Epithelial cell of proximal tubule (primary cell): Measurements from ENCODE around the gene SLC6A15. TPM values are rescaled to one million over a fixed set of nuclear protein-coding genes. Genes with fewer than 3 reads are reported as not detected.

Experiments
- DNase-seq: peaks from one replicate; pipeline ENCODE4 v3.0.0-alpha.2; 2011; ENCODE audit warnings: low read depth
- H3K4me3 ChIP-seq: 2 replicates; pipeline ENCODE4 v1.5.1; 2011; ENCODE audit warnings: low read depth, mild to moderate bottlenecking, low read length
- total RNA-seq: library from RNA; depleted of rRNA; stranded (reverse); fragments of >200 nt; gene quantifications from 2 replicates; pipeline ENCODE4 v1.2.3, GENCODE V29; 2015
- TF ChIP-seq, protein P1 (sequence below): conservative IDR thresholded peaks from 2 replicates; pipeline ENCODE4 v1.5.1; 2012; ENCODE audit warnings: low read depth, mild to moderate bottlenecking, low read length

Gene SLC6A15
- total RNA-seq, 1 donor from 2014 or later, result 1.4 TPM

DNA sequence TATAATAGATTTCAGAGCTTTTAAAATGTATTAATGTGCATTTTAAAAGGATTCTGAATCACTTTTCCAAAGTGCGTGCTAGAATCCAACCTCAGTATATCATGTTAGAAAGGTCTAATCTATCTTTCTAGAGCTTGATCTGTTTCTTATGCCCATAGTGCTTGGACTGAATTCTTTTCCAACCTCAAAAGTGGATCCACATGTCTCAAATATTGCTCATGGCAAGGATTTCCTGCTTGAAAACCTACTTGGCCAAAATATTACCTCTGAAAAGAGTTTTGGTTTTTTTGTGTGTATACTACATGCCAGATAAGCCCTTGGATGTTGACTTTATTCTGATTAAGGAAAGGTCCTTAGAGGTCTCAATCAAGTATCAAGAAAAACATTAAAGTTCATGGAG, 16.9 kb upstream of the SLC6A15 start:
- TF ChIP-seq, protein P1, sequence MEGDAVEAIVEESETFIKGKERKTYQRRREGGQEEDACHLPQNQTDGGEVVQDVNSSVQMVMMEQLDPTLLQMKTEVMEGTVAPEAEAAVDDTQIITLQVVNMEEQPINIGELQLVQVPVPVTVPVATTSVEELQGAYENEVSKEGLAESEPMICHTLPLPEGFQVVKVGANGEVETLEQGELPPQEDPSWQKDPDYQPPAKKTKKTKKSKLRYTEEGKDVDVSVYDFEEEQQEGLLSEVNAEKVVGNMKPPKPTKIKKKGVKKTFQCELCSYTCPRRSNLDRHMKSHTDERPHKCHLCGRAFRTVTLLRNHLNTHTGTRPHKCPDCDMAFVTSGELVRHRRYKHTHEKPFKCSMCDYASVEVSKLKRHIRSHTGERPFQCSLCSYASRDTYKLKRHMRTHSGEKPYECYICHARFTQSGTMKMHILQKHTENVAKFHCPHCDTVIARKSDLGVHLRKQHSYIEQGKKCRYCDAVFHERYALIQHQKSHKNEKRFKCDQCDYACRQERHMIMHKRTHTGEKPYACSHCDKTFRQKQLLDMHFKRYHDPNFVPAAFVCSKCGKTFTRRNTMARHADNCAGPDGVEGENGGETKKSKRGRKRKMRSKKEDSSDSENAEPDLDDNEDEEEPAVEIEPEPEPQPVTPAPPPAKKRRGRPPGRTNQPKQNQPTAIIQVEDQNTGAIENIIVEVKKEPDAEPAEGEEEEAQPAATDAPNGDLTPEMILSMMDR, result no peak
- DNase-seq, result no peak
- H3K4me3 ChIP-seq, result no peak overlapping the region

DNA sequence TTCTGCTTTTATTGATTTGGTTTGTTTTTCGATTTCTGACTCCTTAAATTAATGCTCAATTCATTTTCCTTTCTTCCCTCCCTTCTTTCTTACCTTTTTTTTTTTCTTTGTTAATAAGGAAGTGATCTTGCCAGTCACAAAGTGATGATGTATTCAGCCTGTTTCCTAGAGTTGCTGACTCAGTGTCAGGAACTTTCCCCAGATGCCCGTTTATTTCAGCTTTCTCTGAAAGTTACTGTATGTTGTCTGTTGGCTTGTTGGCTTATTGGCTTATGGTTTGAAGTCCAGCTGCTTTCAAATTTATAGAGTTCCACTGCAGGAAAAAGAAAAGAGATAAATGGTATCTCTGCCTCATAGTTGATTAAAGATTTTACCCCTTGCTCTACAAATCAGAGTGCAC, 12.4 kb upstream of the SLC6A15 start:
- no peak for DNase-seq
- TF ChIP-seq, protein P1, result no peak

DNA sequence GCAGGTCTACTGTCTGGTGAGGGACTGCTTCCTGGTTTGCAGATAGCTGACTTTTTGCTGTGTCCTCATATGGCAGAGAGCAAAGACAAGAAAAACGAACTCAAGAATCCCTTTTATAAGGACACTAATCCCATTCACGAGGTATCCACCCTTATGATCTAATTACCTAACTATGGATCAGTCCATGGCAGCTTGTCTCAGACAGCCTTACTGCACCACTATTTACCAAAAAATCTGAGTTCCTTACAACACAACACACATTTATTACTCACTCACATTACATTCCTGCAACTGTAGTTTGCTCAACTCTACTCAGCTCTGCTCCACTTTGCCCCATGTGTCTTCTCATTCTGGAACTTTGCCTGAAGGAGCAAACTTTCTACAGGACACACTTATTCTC, 10.1 kb upstream of the SLC6A15 start:
- no peak overlapping the region for H3K4me3 ChIP-seq
- TF ChIP-seq, protein P1, result no peak
- DNase-seq, result no peak

More for the DNA sequence above, 12.4 kb upstream of the SLC6A15 start:
- no peak overlapping the region for H3K4me3 ChIP-seq

DNA sequence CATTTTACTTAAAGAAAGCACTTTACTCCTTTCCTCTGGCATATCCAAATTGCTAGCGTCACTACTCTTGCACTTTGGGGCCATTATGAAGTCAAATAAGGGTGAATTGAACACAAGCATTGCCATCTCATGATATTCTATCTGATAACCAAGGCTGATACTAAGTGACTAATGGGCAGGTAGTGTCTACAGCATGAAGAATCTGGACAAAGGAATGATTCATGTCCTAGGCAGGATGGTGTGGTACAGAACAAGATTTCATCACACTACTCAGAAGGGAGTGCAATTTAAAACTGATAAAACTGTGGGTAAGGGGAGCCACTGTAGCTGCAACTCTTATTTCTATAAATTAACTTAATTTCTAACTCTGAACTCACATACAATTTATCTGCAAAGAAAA, 7.7 kb upstream of the SLC6A15 start:
- no peak overlapping the region for H3K4me3 ChIP-seq
- TF ChIP-seq, protein P1, result no peak
- DNase-seq, result no peak

DNA sequence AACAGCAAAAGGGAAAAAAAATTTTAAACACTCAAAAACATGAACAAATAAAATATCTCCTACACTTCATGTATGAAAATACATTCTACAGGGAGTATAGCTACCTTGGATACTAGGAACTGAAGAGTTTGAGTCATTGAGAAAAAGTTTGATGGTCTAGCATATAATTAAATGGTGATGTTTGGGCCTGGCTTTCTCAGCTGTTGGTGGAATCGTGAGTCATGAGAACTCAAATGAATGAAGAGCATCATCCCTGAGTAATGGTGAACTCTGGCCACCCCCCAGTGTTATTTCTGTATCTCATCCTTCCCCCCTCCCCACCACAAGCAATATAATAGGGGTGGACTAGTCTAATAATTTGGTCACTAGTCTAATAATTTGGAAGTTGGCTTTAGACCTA, 6.7 kb upstream of the SLC6A15 start:
- no peak for DNase-seq
- no peak overlapping the region for H3K4me3 ChIP-seq
- TF ChIP-seq, protein P1, result no peak

DNA sequence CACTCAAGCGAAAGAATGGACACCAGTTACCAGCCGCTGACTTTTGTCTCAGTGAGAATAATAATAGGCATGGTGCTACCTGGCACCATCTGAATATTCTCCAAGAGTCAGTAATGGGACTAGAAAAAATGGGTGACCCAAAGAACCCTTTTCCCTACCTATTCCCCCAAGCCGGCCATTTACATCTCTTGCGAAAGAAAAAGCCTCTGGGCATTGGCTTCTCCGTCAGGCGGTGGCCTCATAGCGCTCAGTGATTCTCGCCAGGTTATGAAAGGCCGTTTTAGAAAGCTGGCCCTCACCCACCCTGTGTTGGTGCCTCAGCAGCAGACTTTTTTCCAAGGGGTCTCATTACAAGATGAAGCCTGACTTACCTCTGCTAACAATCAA, 523 bp upstream of the SLC6A15 start:
- DNase-seq, result no peak
- TF ChIP-seq, protein P1, result no peak
- peak overlapping the region; percentile 59 for H3K4me3 ChIP-seq

DNA sequence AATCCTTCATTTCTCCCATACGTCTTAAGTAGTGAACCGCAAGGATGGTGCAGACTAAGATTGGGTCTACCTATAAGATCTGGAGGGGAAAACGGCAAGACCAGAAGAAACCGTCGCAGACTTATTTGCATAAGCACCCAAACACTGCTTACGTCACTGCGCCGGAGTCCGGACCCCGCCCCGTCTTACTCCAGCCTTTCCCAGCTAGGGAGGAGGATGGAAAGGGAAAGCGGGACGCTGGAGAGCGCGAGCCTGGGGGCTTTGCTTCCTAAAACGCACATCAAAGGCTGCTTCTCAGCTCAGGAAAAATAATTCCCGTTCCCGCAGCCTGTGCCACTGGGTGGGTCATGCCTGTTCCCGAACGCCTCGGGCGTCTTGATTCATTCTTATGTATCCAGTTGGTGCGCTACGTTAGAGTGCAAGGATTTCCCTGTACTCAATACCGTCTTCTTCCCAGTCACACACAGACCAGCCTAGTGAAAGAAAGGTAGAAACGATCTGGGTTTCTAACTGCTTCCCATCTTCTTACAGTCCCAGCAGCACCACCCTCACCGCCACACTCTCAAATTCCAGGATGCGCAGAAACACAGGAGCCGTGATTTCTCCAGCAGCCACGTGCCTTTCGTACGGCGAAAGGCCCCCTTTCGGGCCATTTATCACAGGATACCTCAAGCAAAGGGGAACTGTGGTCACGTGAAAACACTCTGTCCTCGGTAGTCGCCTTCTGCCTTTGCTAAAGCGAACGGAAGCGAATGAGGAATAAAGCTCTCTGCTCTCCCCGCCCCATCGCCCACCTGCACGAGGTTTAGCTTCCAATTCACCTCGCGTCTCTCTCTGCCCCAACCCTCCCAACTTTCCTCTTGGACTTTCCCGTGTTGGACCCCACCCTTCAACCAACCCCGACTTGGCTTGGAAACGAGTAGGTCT, 1.1 kb downstream of the SLC6A15 start:
- H3K4me3 ChIP-seq, result peak overlapping the region; percentile 59
- no peak for DNase-seq
- TF ChIP-seq, protein P1, result no peak
